GM21576 (cell line): ENCODE data around the gene KCTD12.
A peak's percentile ranks its signal among the peaks of the same experiment; 100 is the strongest.
"Not testable (repeated sequence)": the region's sequence is repeated elsewhere in the genome, so short reads cannot be mapped to it uniquely, and the experiment has no call there.

ENCODE experiments used
- ATAC-seq: cut with Tn5 transposase; IDR thresholded peaks from one replicate; pipeline ENCODE4 v1.9.1; 2021; ENCODE audit warnings: mild to moderate bottlenecking, moderate library complexity; ENCODE audit not compliant: unreplicated experiment

Gene KCTD12

DNA sequence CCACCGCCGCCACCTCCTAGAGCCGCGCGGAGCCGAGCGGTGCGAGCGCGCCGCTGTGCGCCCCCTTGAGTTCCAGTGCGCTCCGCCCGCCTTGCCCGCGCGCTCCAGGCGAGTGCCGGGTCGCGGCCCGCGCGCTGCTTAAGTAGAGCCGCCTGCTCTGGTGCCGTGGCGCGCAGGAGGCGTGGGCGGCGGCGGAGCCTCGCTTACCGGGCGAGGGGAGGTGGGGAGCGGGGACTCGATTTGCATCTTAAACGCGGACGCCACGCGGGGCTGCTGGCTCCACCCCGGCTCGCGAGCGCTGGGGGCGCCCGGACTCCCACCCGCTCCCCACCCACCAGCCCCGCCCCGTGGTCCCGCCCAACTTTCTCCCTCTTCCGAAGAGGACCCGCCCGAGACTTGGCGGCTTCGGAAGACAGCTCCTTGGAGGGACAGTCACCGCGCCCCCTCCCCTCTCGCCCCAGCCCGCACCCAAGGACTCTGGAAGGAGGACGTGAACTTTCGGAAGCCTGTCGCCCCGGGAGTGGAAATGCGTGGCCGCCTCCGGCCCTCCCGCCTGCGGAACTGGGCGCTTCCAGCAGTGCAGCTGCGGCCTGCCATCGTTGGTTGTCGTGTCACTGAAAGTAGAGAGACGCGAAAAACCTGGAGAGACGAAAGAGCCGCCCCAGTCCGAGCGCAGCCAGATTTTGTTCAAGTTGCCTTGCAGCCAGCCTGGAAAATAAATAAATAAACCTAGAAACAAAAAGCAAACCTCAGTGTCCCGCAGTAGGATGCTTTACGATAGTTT is at the start of gene KCTD12:
TSS of gene KCTD12 (minus strand) at position 114 of the 784 bp plus-strand sequence. CDS start 257 bp downstream, outside the sequence.
- ATAC-seq, result peak; percentile 66

DNA sequence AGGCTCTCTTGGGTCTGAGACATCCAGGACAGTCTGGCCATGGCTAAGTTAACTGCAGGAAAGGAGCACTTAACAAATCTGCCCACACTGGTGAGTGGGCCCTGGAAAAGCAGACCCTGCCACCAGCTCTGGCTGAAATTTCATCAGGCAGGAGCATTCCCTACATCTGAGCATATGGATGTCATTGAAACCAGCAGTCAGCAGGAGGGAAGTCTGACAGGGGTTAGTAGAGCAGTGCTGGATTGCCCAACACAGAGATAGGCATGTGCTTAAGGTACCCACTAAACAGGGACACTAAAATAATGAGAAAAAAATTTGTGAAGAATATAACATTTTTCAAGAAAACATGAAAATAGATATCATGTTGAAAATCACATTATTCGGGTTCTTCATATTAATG is 48.5 kb upstream of the KCTD12 start:
- ATAC-seq, result no peak

DNA sequence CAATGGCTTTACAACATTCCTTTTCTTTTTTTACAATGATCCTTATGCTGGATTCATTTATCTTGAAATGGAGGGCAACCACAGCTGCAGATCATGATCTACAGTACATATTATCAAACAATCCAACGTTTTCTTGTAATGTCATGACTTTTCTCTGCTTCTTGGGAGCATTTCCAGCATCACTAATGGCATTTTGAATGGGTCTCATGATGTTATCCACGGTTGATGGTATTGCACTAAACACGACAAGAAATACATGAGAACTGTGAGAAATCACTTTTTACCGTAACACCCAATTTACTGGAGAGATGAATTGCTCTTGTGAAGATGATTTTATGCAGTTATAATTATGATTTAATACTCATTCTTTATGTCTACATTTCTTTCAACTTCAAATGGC is 45.9 kb upstream of the KCTD12 start:
- ATAC-seq, result no peak

DNA sequence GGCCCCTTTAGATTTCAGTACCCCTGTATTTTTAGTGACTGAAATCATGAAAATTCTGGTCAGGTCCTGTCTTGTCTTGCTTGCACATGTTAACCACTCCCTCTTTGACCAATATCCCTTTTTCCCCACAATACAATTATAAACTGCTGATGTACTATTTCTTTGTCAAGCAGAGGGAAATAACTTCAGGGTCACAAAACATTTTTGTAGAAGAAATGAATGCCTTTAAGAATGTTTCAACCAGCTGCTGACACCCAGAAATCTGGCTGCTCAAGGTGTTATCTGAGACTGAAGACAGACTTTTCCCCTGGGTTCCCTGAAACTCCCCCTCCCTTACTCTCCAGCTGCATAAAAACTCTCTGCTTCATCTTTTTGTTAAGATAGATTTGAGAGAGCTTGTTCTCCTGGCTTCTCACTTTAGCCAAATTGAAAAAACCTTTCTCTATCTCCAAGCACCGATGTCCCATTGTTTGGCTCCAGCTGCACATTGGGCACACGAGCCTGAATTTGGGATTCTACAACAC is 43.7 kb upstream of the KCTD12 start:
- ATAC-seq, result no peak

GRCh38 chr13:76929320-76929719 is 43.1 kb upstream of the KCTD12 start:
- no peak for ATAC-seq

GRCh38 chr13:76928456-76928855 is 42.3 kb upstream of the KCTD12 start:
- ATAC-seq, result no peak

- ATAC-seq, result no peak
These were observed 41.8 kb upstream of the KCTD12 start for GRCh38 chr13:76927955-76928354.

- no peak for ATAC-seq
These were observed 38.9 kb upstream of the KCTD12 start for GRCh38 chr13:76925115-76925514.

DNA sequence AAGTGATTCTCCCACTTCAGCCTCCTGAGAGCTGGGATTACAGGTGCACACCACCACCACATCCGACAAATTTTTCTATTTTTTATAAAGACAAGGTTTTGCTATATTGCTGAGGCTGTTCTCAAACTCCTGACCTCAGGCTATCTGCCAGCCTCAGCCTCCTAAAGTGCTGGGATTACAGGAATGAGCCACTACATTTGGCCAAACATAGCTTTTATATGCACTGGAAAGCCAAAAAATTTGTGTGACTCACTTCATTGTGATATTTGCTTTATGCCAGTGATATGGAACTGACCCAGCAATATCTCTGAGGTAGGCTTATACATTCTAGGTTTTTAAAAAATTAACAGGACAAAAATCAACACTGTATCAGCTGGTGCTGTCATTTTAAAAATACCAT is 35.3 kb upstream of the KCTD12 start:
- ATAC-seq, result no peak

DNA sequence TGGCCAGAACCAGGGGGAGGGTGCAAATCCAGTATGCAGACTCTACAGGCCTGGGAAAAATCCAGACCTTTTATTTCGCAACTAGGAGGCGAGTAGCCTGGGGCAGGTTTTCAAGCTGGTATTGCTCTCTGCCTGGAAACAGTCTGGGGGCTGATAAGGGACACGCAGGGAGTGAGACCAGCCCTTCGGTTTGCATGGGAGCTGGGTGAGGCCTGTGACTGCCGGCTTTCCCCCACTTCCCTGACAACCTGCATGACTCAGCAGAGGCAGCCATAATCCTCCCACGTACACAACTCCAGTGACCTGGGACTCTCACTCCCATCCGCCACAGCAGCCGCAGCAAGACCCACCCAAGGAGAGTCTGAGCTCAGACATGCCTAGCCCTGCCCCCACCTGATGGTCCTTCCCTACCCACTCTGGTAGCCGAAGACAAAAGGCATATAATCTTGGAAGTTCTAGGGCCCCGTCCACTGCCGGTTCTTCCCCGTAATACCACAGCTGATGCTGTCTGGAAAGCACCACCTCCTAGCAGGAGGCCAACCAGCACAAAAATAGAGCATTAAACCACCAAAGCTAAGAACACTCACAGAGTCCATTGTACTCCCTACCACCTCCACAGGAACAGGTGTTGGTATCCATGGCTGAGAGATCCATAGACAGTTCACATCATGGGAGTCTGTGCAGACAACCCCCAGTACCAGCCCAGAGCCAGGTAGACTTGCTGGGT is 31.7 kb upstream of the KCTD12 start:
- not testable (repeated sequence) for ATAC-seq

- ATAC-seq, result no peak
These were observed 30.9 kb upstream of the KCTD12 start for GRCh38 chr13:76917095-76917494.

DNA sequence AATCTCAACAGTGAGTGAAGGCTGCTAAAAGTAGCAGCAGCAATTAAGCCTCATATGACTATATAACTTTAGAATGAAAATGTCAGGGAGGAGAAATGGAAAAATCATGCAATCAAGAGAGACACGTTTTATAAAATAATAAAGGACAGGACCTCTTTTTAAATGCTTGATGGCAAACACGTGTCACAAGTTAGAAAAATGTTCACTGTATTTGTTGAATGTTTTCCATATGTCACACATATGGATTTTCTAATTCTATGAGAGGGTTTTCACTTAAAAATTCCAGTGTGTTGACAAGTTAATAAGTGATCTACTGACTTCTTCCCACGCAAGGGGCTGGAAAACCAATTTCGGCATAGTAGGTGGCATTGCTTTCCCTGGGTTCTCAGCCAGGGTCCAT is 27.7 kb upstream of the KCTD12 start:
- no peak for ATAC-seq

DNA sequence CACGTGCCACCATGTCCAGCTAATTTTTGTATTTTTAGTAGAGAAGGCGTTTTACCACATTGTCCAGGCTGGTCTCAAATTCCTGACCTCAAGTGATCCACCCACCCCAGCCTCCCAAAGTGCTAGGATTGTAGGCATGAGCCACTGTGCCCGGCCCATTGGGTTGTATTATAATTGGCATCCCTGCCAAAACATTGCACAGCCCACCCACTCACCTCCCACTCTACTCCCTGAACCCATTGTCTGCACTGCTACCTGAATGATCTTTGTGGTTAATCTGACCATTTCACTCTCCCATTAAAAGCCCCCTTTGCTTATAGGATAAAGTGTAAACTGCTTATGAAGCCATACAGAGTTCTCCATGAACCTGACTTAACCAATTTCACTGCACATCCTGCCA is 26.3 kb upstream of the KCTD12 start:
- no peak for ATAC-seq

- no peak for ATAC-seq
These were observed 18.3 kb upstream of the KCTD12 start for GRCh38 chr13:76904507-76904906.

GRCh38 chr13:76903544-76904162 is 17.4 kb upstream of the KCTD12 start:
- peak; percentile 95 for ATAC-seq

DNA sequence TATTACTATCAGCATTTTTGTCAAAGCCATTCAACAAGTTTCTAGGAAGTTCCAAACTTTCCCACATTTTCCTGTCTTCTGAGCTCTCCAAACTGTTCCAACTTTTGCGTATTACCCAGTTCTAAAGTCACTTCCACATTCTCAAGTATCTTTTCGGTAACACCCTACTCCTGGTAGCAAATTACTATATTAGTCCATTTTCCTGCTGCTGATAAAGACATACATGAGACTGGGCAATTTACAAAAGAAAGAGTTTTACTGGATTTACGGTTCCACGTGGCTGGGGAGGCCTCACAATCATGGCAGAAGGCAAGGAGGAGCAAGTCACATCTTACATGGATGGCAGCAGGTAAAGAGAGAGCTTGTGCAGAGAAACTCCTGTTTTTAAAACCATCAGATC is 12.9 kb upstream of the KCTD12 start:
- not testable (repeated sequence) for ATAC-seq

DNA sequence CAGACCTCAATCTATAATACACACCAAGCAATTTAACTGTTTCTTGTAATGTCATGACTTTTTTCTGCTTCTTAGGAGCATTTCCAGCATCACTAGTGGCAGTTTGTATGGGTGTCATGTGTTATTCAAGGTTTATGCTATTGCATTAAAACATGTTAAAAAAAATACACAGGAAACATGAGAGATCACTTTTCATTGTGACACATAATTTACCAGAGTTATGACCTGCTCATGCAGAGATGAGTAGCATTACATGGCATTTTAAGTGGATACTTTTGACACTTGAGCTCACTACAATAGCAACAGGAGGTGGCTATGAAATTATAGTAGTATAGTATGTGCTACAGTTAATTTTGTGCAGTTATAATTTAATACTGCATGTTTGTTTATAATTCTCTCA is 11.0 kb upstream of the KCTD12 start:
- ATAC-seq, result not testable (repeated sequence)

- peak; percentile 53 for ATAC-seq
These were observed 8.4 kb upstream of the KCTD12 start for GRCh38 chr13:76894401-76895110.

DNA sequence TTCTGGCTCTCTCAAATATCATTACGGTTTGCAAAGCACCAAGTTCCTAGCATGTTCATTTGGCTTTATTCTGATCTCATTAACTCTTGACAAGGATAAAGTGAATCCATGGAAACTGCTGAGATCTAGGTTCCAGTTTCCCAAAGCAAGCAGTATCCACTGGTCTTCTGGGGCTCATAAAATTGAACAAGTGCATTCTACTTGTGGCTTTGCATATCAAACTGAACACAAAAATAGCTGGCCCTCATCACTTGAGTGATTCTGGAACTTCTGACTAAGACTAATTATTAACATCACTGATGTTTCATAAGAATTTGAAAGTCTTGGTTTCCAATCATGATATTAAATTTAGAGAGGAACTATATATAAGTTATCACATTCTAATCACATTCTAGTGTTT is 6.3 kb upstream of the KCTD12 start:
- peak; percentile 38 for ATAC-seq

DNA sequence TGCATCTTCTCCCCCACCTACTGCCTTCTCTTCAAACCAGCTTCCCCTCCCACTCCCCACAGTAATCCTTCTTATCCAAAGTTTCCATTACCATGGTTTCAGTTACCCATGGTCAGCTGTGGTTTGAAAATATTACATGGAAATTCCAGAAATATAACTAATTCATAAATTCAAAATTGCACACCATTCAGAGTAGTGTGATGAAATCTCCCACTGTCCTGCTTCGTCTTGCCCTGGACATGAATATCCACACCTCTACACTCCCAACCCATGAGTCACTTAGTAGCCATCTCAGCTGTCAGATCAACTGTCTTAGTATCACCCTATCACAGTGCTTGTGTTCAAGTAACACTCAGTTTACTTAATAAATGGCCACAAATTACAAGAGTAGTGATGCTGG is 3.8 kb upstream of the KCTD12 start:
- no peak for ATAC-seq

DNA sequence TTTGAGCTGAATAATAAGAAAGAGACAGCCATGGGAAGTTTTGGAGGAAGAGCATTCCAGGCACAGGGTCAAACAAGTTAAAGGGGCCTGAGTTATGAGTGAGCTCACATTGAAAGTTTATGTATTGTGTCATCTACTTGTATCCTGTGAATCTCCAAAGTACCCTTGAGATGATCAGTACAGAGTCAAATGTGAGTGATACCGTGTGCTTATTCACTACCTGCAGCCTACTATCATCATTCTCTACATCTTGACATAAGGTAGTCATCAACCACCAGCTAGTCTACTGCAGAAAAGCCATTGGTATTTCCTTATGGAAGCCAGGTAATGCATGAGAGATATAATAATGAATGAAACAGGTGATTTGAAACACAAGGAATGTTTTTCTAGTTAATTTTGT is 3.0 kb upstream of the KCTD12 start:
- no peak for ATAC-seq
